OCI-LY7 (cell line): ENCODE data around the gene ZNF697. TPM values are rescaled to one million over a fixed set of nuclear protein-coding genes. Genes with fewer than 3 reads are reported as not detected.

ENCODE experiments used
- BruUV-seq: library from RNA; stranded (reverse); fragments of 400-500 nt; replicated peaks from 2 replicates; lab custom pipeline; 2021; lab: Mats Ljungman, UMichigan
- CTCF ChIA-PET: fragments of 300-600 bp; sonication (Branson Sonifier 250); formaldehyde crosslinking; loops from one replicate; lab custom pipeline; 2022; ENCODE audit warnings: antibody characterized with exemption; ENCODE audit not compliant: unreplicated experiment; lab: Charles Lee
- POLR2A ChIA-PET: fragments of 300-600 bp; sonication (Branson Sonifier 250); formaldehyde crosslinking; loops from one replicate; lab custom pipeline; 2022; ENCODE audit warnings: antibody characterized with exemption; lab: Charles Lee
- DNase-seq: peaks from one replicate; pipeline ENCODE4 v3.0.0-alpha.2; 2015; ENCODE audit warnings: low spot score
- H2AFZ ChIP-seq: fragments of 200-600 bp; sonication (generic), shearing (Covaris generic); 2 replicates; pipeline ENCODE4 v1.6.1; 2014; ENCODE audit warnings: mild to moderate bottlenecking, antibody characterized with exemption, low read length, moderate library complexity
- H3K27ac ChIP-seq: fragments of 200-600 bp; sonication (generic); 2 replicates; pipeline ENCODE4 v1.5.1; 2014; ENCODE audit warnings: mixed run types, low read depth, mild to moderate bottlenecking, moderate library complexity, low read length, inconsistent platforms; ENCODE audit not compliant: poor library complexity, severe bottlenecking
- H3K36me3 ChIP-seq: fragments of 200-600 bp; sonication (generic); 2 replicates; pipeline ENCODE4 v1.6.1; 2014; ENCODE audit warnings: mild to moderate bottlenecking, antibody characterized with exemption, low read length, moderate library complexity, mixed read lengths; ENCODE audit not compliant: insufficient read depth
- H3K4me1 ChIP-seq: fragments of 200-600 bp; sonication (generic); 2 replicates; pipeline ENCODE4 v1.5.1; 2014; ENCODE audit warnings: mild to moderate bottlenecking, low read length; ENCODE audit not compliant: insufficient read depth, poor library complexity, severe bottlenecking
- H3K4me2 ChIP-seq: fragments of 200-600 bp; sonication (generic); 2 replicates; pipeline ENCODE4 v1.6.1; 2014; ENCODE audit warnings: mild to moderate bottlenecking, low read length
- H3K4me3 ChIP-seq: fragments of 200-600 bp; sonication (generic); 2 replicates; pipeline ENCODE4 v1.5.1; 2014; ENCODE audit warnings: mild to moderate bottlenecking, low read depth, low read length; ENCODE audit not compliant: poor library complexity, severe bottlenecking
- H3K79me2 ChIP-seq: fragments of 200-600 bp; sonication (generic); 2 replicates; pipeline ENCODE4 v1.6.1; 2016; ENCODE audit warnings: low read depth, mild to moderate bottlenecking, low read length, moderate library complexity, mixed read lengths; ENCODE audit not compliant: insufficient read depth
- H3K9me2 ChIP-seq: fragments of 200-600 bp; sonication (generic); 2 replicates; pipeline ENCODE4 v1.6.1; 2016; ENCODE audit warnings: mild to moderate bottlenecking, low read length, mixed read lengths; ENCODE audit not compliant: insufficient read depth
- H3K9me3 ChIP-seq: fragments of 200-600 bp; sonication (generic); 2 replicates; pipeline ENCODE4 v1.6.1; 2014; ENCODE audit warnings: mild to moderate bottlenecking, mixed run types, low read length, mixed read lengths
- H4K20me1 ChIP-seq: fragments of 200-600 bp; sonication (generic); 2 replicates; pipeline ENCODE4 v1.6.1; 2014; ENCODE audit warnings: mild to moderate bottlenecking, antibody characterized with exemption, low read length, moderate library complexity, mixed read lengths; ENCODE audit not compliant: insufficient read depth
- CTCF ChIP-seq: fragments of 200-600 bp; sonication (generic); conservative IDR thresholded peaks from 2 replicates; pipeline ENCODE4 v1.5.1; 2014; ENCODE audit warnings: mild to moderate bottlenecking, antibody characterized with exemption, low read length, moderate library complexity, mixed read lengths
- EZH2phosphoT487 ChIP-seq: fragments of 200-600 bp; sonication (generic); IDR thresholded peaks from 2 replicates; pipeline ENCODE4 v1.6.1; 2018; ENCODE audit warnings: low read depth, borderline replicate concordance, mild to moderate bottlenecking, mixed run types, antibody characterized with exemption, low read length, moderate library complexity, mixed read lengths
- intact Hi-C: fragments of 100-400 bp; cut with micrococcal nuclease; formaldehyde crosslinking; loops from one replicate; pipeline ENCODE4 v1.10.0; 2022; ENCODE audit not compliant: unreplicated experiment
- total RNA-seq, 2 experiments: library from RNA; depleted of rRNA in 1 of 2; stranded (reverse); fragments of >200 nt in 1 of 2; shearing (Covaris generic) in 1 of 2; gene quantifications; 2 replicates each; pipeline ENCODE4 v1.2.3, GENCODE V29; 2014 to 2022

ZNF697 gene
- total RNA-seq, 2 experiments from 2014 or later, result not detected

- no peak overlapping the region for H2AFZ ChIP-seq
- POLR2A ChIA-PET, result interaction anchor here (0.5 to 1.3 kb wide), 4 partner anchors 10 to 206 kb away, joined by 3 to 4 read pairs (median 4); no protein-coding TSS in a partner anchor
- no peaks in the 10 kb centered on the region for H4K20me1 ChIP-seq
- intact Hi-C loops, result loop anchor here (5.0 to 10.0 kb wide), 2 partner anchors 81 to 387 kb away; no protein-coding TSS in a partner anchor
- H3K4me3 ChIP-seq, result no peak overlapping the region
- BruUV-seq, result no TSS peak
- H3K4me2 ChIP-seq, result no peak overlapping the region
- H3K9me2 ChIP-seq, result no peaks in the 10 kb centered on the region
- CTCF ChIA-PET, result no interaction called here
- no peak for DNase-seq
- no peak overlapping the region for H3K27ac ChIP-seq
- H3K9me3 ChIP-seq, result no peaks in the 10 kb centered on the region
- no peaks in the 10 kb centered on the region for H3K36me3 ChIP-seq
- TF ChIP-seq CTCF (no peak), EZH2phosphoT487 (no peak)
- no peaks in the 10 kb centered on the region for H3K79me2 ChIP-seq
- H3K4me1 ChIP-seq, result no peaks in the 10 kb centered on the region
Measured at GRCh38 chr1:119674111-119674526, 26.1 kb upstream of the ZNF697 start.

- H3K4me1 ChIP-seq, result no peaks in the 10 kb centered on the region
- no peak overlapping the region for H3K27ac ChIP-seq
- no peaks in the 10 kb centered on the region for H3K9me2 ChIP-seq
- no peaks in the 10 kb centered on the region for H3K79me2 ChIP-seq
- intact Hi-C loops, result loop anchor here (5.0 to 10.0 kb wide), 2 partner anchors 81 to 386 kb away; no protein-coding TSS in a partner anchor
- H3K4me2 ChIP-seq, result no peak overlapping the region
- no peak for DNase-seq
- no peaks in the 10 kb centered on the region for H3K9me3 ChIP-seq
- no peaks in the 10 kb centered on the region for H4K20me1 ChIP-seq
- TF ChIP-seq CTCF (no peak), EZH2phosphoT487 (no peak)
- no peak overlapping the region for H3K4me3 ChIP-seq
- BruUV-seq, result no TSS peak
- no peak overlapping the region for H2AFZ ChIP-seq
- H3K36me3 ChIP-seq, result no peaks in the 10 kb centered on the region
- ChIA-PET POLR2A (no interaction called here), CTCF (no interaction called here)
Measured at GRCh38 chr1:119673171-119673940, 25.3 kb upstream of the ZNF697 start.

- H3K4me2 ChIP-seq, result no peak overlapping the region
- H3K9me2 ChIP-seq, result no peaks in the 10 kb centered on the region
- CTCF ChIA-PET, result no interaction called here
- no peak overlapping the region for H3K4me3 ChIP-seq
- no peak for DNase-seq
- no peak overlapping the region for H3K27ac ChIP-seq
- no peak for TF ChIP-seq EZH2phosphoT487
- no peak for TF ChIP-seq CTCF
- no peak overlapping the region for H2AFZ ChIP-seq
- H4K20me1 ChIP-seq, result no peaks in the 10 kb centered on the region
- H3K79me2 ChIP-seq, result no peaks in the 10 kb centered on the region
- H3K36me3 ChIP-seq, result no peaks in the 10 kb centered on the region
- H3K9me3 ChIP-seq, result no peaks in the 10 kb centered on the region
- intact Hi-C loops, result loop anchor here (5.0 to 10.0 kb wide), 2 partner anchors 84 to 384 kb away; no protein-coding TSS in a partner anchor
- POLR2A ChIA-PET, result interaction anchor here (0.6 to 1.4 kb wide), 2 partner anchors 54 to 410 kb away, joined by 3 read pairs; no protein-coding TSS in a partner anchor
- H3K4me1 ChIP-seq, result no peaks in the 10 kb centered on the region
- no TSS peak for BruUV-seq
Measured at GRCh38 chr1:119670898-119671297, 22.8 kb upstream of the ZNF697 start.
